M059J (cell line): Measurements from ENCODE around the gene NXPH2. TPM values are rescaled to one million over a fixed set of nuclear protein-coding genes. Genes with fewer than 3 reads are reported as not detected.
"Not testable (repeated sequence)": the region's sequence is repeated elsewhere in the genome, so short reads cannot be mapped to it uniquely, and the experiment has no call there.

Experiments used
- DNase-seq: peaks from one replicate; pipeline ENCODE4 v3.0.0-alpha.2; 2012; ENCODE audit warnings: low read depth
- total RNA-seq: library from RNA; depleted of rRNA; stranded (reverse); fragments of >200 nt; shearing (Covaris generic); gene quantifications from 2 replicates; pipeline ENCODE4 v1.2.3, GENCODE V29; 2014

The NXPH2 gene
- total RNA-seq, 1 experiment from 2014 or later, result not detected

DNA sequence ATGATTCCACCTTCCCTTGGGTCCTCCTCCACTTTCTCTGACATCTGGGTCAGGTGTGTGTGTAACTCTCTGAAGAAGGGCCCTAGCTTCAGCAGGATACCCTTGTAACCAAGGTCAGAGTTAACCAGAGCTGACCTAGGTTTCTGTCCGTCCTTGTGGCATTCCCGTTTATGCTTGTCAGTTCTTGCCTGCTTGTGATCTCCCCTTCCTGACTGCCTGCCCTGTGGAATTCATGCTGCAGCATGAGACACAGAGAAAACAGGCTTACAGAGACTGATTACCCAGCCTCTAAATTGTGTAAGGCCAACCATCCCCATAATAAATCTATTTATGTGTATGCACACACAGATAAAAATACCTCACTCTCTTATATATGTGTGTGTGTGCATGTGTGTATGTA, 22.8 kb downstream of the NXPH2 start:
- no peak for DNase-seq

DNA sequence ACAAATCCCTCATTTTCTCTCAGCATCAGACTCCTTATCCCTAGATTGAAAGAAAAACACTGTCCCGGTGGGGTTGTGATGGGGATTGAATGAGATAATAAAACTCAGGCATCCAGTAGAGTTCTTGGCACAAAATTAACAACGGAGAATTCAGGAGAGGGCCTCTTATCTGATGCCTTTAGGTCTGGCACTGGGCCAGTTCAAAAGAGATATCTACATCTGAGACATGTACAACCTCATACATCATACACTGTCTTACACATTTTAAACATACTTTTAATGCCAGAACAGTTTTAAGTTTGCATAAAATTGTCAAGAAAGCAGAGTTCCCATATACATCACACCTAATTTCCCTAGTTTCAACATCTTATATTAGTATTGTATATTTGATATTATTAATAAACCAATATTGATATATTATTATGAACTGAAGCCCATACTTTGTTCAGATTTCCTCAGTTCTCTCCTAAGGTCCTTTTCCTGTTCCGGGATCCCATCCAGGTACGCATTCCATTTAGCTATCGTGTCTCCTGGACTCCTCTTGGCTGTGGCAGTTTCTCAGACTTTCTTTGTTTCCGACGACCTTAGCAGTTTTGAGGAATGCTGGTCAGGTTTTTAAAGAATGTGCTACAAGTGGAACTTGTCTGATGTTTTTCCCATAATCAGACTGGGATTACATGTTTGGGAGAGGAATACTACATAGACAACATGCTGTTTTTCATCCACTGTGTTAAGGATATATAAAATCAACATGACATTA, 27.8 kb downstream of the NXPH2 start:
- peak; percentile 74 for DNase-seq

GRCh38 chr2:138744713-138745112, 35.5 kb downstream of the NXPH2 start:
- DNase-seq, result no peak

DNA sequence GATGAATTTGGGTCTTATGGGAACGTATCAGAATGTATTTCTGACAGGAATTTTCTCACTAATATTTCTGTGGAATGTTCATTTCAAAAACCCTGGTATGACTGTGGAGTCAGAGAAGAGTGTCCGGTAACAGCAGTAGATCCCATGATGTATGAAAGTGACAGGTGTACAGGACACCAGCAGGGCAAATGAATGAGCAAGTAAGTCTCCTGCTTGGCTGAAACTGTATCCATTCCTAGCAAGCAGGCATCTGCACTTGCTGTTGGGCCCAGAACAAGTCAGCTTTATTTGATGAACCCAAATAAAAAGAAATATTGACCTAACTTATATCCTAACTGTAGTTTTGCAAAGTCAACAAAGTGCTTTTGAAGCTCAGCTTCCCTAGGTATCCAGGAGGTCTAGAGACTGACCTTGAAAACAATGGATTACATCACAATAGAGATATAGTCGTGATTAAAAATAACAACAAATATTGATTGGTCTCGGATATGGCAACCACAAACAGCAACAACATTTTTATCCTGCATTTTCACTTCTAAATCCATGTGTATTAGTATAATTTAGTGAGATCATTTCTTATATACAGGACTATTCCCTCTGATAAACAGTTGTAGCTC, 37.6 kb downstream of the NXPH2 start:
- DNase-seq, result no peak

DNA sequence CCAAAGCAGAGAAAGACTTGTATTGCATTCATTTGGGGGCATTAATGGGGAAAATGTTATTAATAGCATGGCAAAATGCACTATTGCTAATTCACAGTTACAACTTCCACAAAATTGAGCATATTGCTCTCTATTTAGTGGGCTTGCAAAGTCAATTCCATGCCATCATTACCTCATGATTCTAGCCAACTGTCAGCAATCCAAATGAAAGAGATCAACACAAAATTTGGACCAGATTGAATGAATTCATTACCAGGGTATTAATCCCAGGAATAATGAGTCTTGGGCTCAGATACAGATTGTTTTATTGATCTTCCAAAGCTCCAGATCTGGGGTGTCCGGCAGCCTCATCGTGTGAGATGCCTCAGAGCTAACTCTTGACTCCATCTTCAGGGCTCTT, 38.3 kb downstream of the NXPH2 start:
- DNase-seq, result no peak

GRCh38 chr2:138737009-138737554, 43.1 kb downstream of the NXPH2 start:
- DNase-seq, result not testable (repeated sequence)

DNA sequence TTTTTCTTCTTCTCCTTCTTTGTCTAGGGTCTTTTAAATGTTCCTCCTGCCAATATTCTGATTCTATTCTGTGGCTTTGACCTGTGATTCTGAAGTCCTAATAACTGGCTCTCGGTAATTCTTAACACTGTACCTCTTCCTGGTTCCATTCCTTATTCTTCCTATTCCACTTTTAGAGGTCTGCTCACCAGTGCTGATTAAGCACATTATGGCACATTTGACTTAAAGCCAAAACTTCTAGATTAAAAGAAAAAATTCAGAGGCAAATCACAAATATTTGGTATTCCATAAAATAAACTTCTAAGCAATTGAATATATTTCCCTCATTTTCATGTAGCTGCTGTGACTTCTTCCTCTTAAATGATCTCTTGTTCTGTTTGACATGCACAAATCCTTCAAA, 47.5 kb downstream of the NXPH2 start:
- no peak for DNase-seq

- DNase-seq, result no peak
Measured at GRCh38 chr2:138730497-138731030, 49.6 kb downstream of the NXPH2 start.

DNA sequence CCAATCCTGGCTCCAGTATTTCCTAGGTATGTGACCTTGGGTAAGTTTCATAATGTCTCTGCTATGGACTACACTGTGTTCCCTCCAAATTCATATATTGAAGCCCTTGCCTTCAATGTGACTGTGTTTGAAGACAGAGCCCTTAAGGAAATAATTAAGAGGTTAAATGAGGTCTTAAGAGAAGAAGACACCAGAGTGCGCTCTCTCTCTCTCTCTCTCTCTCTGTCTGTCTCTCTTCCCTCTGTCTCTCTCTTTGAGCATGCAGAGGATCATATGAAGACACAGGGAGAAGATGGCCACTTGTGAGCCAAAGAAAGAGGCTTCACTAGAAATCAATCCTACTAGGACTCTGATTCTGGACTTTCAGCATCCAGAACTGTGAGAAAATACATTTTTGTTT, 52.2 kb downstream of the NXPH2 start:
- DNase-seq, result no peak

- no peak for DNase-seq
Measured at GRCh38 chr2:138726681-138727080, 53.5 kb downstream of the NXPH2 start.

DNA sequence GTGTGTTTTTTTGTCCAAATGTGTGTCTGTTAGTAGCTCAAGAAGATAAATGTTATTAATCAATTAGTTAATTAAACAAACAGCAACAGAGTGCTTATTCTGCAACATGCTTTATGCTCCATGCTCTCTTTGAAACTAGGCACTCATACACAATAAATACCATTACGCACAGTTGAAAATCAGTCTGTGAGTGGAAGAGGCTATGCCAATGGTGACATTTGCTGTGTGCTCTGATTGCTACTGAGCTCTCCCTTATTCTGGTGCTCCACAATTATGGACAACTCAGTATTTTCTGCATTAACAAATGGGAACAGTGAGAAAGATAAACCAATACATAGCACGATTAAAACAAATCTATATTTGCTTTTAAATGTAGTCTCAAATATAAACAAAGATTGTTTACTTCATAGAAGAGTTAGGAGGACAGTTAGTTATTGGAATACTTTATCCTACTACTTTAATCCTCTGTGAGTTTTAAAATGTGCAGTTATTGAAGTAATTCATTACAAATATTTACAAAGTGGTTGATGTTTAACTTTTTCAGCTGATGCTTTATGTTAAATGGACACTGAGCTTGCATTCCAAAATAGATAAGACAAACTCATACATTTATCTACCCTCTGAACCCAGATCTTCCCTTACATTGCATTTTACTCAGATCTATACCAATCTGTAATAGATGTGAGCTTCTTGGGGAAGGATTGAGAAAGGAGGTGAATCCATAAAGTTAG, 55.3 kb downstream of the NXPH2 start:
- no peak for DNase-seq

GRCh38 chr2:138724327-138724726, 55.9 kb downstream of the NXPH2 start:
- no peak for DNase-seq

DNA sequence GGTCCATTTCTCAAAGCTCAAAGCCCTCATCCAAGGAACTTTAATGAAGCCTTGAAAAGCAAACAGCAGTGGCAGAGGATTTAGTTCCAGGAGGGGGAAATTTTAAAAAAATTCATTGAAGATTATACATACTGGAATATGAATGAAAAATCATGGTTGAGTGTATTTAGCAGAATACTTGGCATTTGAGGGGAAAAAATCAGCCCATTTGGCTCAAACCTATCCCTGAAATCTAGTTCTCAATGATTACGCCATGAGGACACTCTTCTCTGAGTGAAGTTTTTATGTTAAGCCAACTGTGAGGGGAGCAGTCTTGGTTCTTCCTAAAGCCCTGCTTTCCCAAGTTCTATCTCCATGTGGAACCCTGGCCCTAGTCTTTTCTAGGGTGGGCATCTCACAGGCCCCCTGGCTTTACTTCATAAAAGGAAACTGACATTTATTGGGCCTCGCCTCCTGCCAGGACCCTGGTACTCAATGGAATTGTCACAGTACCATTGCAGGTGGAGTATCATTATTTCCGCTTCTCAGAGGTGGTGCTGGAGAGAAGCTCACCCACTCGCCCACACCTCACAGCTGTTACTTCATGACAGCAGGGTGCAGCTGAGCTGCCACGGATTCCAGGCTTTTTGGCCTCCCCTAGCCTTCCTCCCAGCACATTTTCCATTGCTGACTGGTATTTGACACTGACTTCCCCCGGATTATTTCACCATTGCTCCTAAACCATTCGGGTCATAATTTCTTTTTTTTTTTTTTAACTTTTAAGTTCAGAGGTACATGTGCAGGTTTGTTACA, 56.8 kb downstream of the NXPH2 start:
- DNase-seq, result no peak

GRCh38 chr2:138722316-138722715, 57.9 kb downstream of the NXPH2 start:
- DNase-seq, result peak; percentile 68

DNA sequence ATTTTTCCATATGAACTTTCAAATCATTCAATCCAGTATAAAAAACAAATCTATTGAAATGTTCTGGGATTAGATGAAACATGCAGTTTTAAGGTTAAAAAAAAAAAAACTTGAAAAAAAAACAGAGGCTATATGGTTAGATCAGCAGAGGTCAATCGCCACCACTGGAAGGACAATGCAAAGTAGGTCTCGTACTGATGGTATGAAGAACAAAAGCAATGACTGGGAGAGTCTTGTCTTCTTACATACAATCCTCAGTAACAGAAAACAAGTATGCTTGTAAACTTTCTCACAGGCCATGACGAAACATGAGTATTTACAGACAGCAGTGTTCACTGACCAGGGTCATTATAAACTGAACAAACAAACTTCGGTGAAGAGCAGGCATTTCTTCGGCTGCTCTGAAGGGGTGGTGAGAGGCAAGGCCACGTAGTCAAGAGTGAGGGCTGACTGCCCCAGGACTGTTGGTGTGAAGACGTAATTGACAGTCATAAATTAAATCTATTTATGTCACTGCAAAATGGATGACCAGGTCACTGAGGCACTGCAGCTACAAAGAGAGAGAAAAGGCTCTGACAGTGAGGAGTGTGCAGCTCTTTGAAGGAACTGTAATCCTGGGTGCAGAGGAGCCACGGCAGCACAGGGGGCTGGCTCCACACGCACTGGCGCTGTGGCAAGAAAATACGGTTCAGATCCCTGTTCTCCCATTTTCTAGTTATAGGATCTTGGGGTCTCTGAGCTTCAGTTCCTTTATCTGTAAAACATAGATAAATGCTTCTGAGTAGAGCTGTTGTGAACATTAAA, 60.0 kb downstream of the NXPH2 start:
- no peak for DNase-seq

DNA sequence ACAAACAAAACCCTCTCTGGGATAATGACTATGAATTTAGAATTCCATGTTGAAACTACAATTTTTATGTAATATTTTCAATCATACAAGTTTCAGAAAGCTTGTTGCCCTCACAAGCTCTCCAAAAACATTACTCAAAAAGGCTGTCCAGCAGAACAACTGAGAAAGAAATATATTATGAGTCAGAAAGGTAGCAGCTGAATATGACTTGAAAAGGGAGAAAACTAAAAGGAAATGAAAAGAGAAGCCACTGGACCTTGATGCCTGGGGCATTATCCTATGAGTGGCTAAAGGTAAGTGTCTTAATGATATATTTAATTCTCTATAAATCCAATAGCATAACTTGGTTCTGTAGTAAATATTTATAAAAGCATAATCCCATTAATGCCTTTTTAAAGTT, 61.8 kb downstream of the NXPH2 start:
- no peak for DNase-seq

GRCh38 chr2:138716183-138716582, 64.0 kb downstream of the NXPH2 start:
- DNase-seq, result peak; percentile 2

- DNase-seq, result no peak
Measured at GRCh38 chr2:138713504-138713903, 66.7 kb downstream of the NXPH2 start.

DNA sequence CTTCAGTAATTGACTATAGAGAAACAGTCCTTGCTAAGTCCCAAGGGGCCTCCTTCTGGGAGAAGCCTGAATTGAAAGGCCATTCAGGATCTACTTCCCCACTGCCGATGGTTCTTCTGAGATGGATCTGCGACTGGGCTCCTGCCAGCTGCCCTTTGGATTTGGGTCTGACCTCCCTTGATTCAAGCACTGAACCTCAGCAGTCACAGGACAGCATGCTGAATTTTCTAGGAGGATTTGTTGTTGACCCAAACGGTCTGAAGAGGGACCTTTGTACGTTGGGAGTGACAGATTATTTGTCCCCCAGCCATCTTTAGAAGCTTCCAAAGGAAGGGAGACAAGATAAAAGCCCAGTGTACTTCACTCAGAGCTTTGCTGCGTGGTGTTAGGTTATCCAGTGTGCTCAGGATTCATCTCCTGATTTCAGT, 67.1 kb downstream of the NXPH2 start:
- DNase-seq, result no peak

GRCh38 chr2:138712212-138712979, 67.8 kb downstream of the NXPH2 start:
- DNase-seq, result peak; percentile 77
